BE2C (cell line): ENCODE measurements around the gene SPON2.

ENCODE experiments used
- DNase-seq: peaks from one replicate; pipeline ENCODE4 v3.0.0-alpha.2; 2020
- H3K27me3 ChIP-seq: fragments of 250-450 bp; sonication (Bioruptor Pico); 2 replicates; pipeline ENCODE4 v1.5.1; 2020; ENCODE audit warnings: mild to moderate bottlenecking
- H3K36me3 ChIP-seq: fragments of 250-450 bp; sonication (Bioruptor Pico); 2 replicates; pipeline ENCODE4 v1.5.1; 2020; ENCODE audit warnings: mild to moderate bottlenecking
- H3K4me1 ChIP-seq: fragments of 250-450 bp; sonication (Bioruptor Pico); 2 replicates; pipeline ENCODE4 v1.5.1; 2020
- H3K4me3 ChIP-seq: 2 replicates; pipeline ENCODE4 v1.5.1; 2011; ENCODE audit warnings: low read depth, low read length
- H3K9me3 ChIP-seq: fragments of 250-450 bp; sonication (Bioruptor Pico); 2 replicates; pipeline ENCODE4 v1.5.1; 2020
- TF ChIP-seq, protein P1 (sequence below): IDR thresholded peaks from 2 replicates; pipeline ENCODE4 v1.5.1; 2012; ENCODE audit warnings: mild to moderate bottlenecking, low read depth, low read length

The SPON2 gene

GRCh38 chr4:1164040-1164439 lies 8.3 kb downstream of the SPON2 start:
- Histone ChIP-seq H3K27me3 (peaks cover 27% of the 10 kb centered on the region), H3K4me3 (no peak overlapping the region), H3K9me3 (no peaks in the 10 kb centered on the region; the same call in 1 of the 2 replicates), H3K4me1 (no peaks in the 10 kb centered on the region), H3K36me3 (no peaks in the 10 kb centered on the region)
- DNase-seq: no peak
- TF ChIP-seq, protein P1, sequence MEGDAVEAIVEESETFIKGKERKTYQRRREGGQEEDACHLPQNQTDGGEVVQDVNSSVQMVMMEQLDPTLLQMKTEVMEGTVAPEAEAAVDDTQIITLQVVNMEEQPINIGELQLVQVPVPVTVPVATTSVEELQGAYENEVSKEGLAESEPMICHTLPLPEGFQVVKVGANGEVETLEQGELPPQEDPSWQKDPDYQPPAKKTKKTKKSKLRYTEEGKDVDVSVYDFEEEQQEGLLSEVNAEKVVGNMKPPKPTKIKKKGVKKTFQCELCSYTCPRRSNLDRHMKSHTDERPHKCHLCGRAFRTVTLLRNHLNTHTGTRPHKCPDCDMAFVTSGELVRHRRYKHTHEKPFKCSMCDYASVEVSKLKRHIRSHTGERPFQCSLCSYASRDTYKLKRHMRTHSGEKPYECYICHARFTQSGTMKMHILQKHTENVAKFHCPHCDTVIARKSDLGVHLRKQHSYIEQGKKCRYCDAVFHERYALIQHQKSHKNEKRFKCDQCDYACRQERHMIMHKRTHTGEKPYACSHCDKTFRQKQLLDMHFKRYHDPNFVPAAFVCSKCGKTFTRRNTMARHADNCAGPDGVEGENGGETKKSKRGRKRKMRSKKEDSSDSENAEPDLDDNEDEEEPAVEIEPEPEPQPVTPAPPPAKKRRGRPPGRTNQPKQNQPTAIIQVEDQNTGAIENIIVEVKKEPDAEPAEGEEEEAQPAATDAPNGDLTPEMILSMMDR: no peak

DNA sequence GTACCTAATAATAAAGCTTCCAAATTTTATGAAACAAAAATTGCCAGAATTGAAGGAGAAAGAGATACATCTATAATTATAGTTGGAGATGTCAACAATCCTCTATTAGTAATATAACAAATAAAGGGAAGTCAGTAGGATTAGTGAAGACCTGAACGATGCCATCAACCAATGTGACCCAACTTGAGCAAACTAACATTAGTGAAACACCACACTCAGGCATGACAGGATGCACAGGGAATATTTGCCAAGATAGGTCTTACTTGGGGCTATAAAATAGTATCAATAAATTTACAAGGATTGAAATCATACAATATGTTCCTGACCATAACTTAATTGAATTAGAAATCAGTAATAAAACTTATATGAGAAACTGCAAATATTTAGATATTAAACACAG lies 12.0 kb downstream of the SPON2 start:
- TF ChIP-seq, protein P1: no peak
- DNase-seq: no peak
- H3K36me3 ChIP-seq: no peaks in the 10 kb centered on the region
- no peak overlapping the region for H3K4me3 ChIP-seq
- no peaks in the 10 kb centered on the region; the same call in 1 of the 2 replicates for H3K9me3 ChIP-seq
- H3K4me1 ChIP-seq: no peaks in the 10 kb centered on the region
- H3K27me3 ChIP-seq: peaks cover 46% of the 10 kb centered on the region

- TF ChIP-seq, protein P1: no peak
- Histone ChIP-seq H3K4me1 (no peaks in the 10 kb centered on the region), H3K9me3 (no peaks in the 10 kb centered on the region; the same call in 1 of the 2 replicates), H3K27me3 (peaks cover 76% of the 10 kb centered on the region), H3K4me3 (no peak overlapping the region), H3K36me3 (no peaks in the 10 kb centered on the region)
- no peak for DNase-seq
Observed at GRCh38 chr4:1156069-1156468, 16.3 kb downstream of the SPON2 start.

DNA sequence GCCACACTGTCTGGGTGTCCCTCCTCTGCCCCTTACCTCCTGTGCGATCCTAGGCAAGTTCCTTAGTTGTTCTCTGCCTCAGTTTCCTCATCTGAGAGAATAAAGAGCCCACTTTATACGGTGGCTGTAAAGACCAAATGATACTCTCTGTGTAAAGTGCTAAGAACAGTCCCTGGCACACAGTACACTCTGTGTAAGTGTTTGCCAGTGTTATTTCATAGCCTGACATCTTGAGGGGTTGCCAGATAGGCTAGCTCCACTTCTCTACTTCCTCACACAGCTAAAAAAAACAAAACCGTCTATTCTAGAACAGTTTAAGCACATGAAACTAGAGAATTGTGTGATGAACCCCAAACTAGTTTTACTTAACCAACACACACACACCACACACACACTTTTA lies 17.1 kb downstream of the SPON2 start:
- no peak overlapping the region for H3K4me3 ChIP-seq
- H3K4me1 ChIP-seq: no peaks in the 10 kb centered on the region
- TF ChIP-seq, protein P1: no peak
- DNase-seq: no peak
- peaks cover 74% of the 10 kb centered on the region for H3K27me3 ChIP-seq
- no peaks in the 10 kb centered on the region for H3K36me3 ChIP-seq
- no peaks in the 10 kb centered on the region; the same call in 1 of the 2 replicates for H3K9me3 ChIP-seq

GRCh38 chr4:1154523-1155182 lies 17.7 kb downstream of the SPON2 start:
- no peak for DNase-seq
- H3K4me3 ChIP-seq: no peak overlapping the region
- TF ChIP-seq, protein P1: no peak
- H3K27me3 ChIP-seq: peaks cover 76% of the 10 kb centered on the region
- no peaks in the 10 kb centered on the region for H3K9me3 ChIP-seq
- H3K36me3 ChIP-seq: no peaks in the 10 kb centered on the region
- no peaks in the 10 kb centered on the region for H3K4me1 ChIP-seq

DNA sequence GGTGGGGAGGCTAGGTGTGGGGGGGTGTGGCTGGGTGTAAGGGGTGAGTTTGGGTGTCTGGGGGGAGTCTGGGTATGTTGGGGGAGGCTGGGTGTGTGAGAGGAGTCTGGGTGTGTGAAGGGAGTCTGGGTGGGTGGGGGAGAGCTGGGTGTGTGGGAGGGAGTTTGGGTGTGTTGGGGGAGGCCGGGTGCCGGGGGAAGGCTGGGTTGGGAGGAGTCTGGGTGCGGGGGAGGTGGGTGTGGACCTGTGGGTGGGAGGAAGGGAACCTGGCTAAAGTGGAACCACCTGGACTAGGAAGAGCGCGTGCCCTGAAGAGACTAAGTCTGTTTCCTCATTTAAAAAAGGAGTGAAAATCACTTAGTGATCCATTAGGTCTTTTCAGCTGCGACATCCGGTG lies 18.3 kb downstream of the SPON2 start:
- DNase-seq: no peak
- Histone ChIP-seq H3K4me1 (no peaks in the 10 kb centered on the region), H3K27me3 (peaks cover 73% of the 10 kb centered on the region), H3K4me3 (no peak overlapping the region), H3K9me3 (no peaks in the 10 kb centered on the region), H3K36me3 (no peaks in the 10 kb centered on the region)
- TF ChIP-seq, protein P1: no peak
